GM18499 (cell line): ENCODE data around the gene SDR39U1.
"Not testable (repeated sequence)": the region's sequence is repeated elsewhere in the genome, so short reads cannot be mapped to it uniquely, and the experiment has no call there.

ENCODE experiments used
- ATAC-seq: cut with Tn5 transposase; IDR thresholded peaks from one replicate; pipeline ENCODE4 v1.9.1; 2021; ENCODE audit warnings: moderate number of reproducible peaks; ENCODE audit not compliant: insufficient read depth, unreplicated experiment

Gene SDR39U1

GRCh38 chr14:24442240-24443052, at the start of gene SDR39U1:
Gene SDR39U1 (minus strand): TSS chr14:24442776. CDS start chr14:24442769, 7 bp downstream.
- peak; percentile 90 for ATAC-seq

GRCh38 chr14:24491586-24492408, 49.2 kb upstream of the SDR39U1 start:
- ATAC-seq, result not testable (repeated sequence)

GRCh38 chr14:24483604-24484252, 41.2 kb upstream of the SDR39U1 start:
- no peak for ATAC-seq

- ATAC-seq, result not testable (repeated sequence)
These were observed 40.2 kb upstream of the SDR39U1 start for GRCh38 chr14:24482699-24483303.

- ATAC-seq, result peak; percentile 48
These were observed 39.2 kb upstream of the SDR39U1 start for GRCh38 chr14:24481622-24482324.

GRCh38 chr14:24479999-24480398, 37.4 kb upstream of the SDR39U1 start:
- not testable (repeated sequence) for ATAC-seq

- ATAC-seq, result no peak
These were observed 32.7 kb upstream of the SDR39U1 start for GRCh38 chr14:24475261-24475660.

- ATAC-seq, result no peak
These were observed 30.6 kb upstream of the SDR39U1 start for GRCh38 chr14:24473211-24473610.

GRCh38 chr14:24470450-24470849, 27.9 kb upstream of the SDR39U1 start:
- not testable (repeated sequence) for ATAC-seq

GRCh38 chr14:24465805-24466204, 23.2 kb upstream of the SDR39U1 start:
- ATAC-seq, result no peak

- ATAC-seq, result no peak
These were observed 22.8 kb upstream of the SDR39U1 start for GRCh38 chr14:24465368-24465767.

- no peak for ATAC-seq
These were observed 21.6 kb upstream of the SDR39U1 start for GRCh38 chr14:24463884-24464785.

GRCh38 chr14:24463017-24463883, 20.7 kb upstream of the SDR39U1 start:
- ATAC-seq, result no peak

- no peak for ATAC-seq
These were observed 18.8 kb upstream of the SDR39U1 start for GRCh38 chr14:24461336-24461735.

- no peak for ATAC-seq
These were observed 16.8 kb upstream of the SDR39U1 start for GRCh38 chr14:24459331-24459730.

GRCh38 chr14:24458736-24459135, 16.2 kb upstream of the SDR39U1 start:
- ATAC-seq, result no peak

GRCh38 chr14:24456980-24457379, 14.4 kb upstream of the SDR39U1 start:
- no peak for ATAC-seq

- ATAC-seq, result not testable (repeated sequence)
These were observed 8.3 kb upstream of the SDR39U1 start for GRCh38 chr14:24450828-24451227.
